HG02885 (cell line): ENCODE results near the gene NUDT15.
A peak's percentile ranks its signal among the peaks of the same experiment; 100 is the strongest.
"Not testable (repeated sequence)": the region's sequence is repeated elsewhere in the genome, so short reads cannot be mapped to it uniquely, and the experiment has no call there.

Experiments
- ATAC-seq: cut with Tn5 transposase; IDR thresholded peaks from one replicate; pipeline ENCODE4 v1.9.1; 2021; ENCODE audit warnings: mild to moderate bottlenecking; ENCODE audit not compliant: unreplicated experiment, poor library complexity

NUDT15 gene

DNA sequence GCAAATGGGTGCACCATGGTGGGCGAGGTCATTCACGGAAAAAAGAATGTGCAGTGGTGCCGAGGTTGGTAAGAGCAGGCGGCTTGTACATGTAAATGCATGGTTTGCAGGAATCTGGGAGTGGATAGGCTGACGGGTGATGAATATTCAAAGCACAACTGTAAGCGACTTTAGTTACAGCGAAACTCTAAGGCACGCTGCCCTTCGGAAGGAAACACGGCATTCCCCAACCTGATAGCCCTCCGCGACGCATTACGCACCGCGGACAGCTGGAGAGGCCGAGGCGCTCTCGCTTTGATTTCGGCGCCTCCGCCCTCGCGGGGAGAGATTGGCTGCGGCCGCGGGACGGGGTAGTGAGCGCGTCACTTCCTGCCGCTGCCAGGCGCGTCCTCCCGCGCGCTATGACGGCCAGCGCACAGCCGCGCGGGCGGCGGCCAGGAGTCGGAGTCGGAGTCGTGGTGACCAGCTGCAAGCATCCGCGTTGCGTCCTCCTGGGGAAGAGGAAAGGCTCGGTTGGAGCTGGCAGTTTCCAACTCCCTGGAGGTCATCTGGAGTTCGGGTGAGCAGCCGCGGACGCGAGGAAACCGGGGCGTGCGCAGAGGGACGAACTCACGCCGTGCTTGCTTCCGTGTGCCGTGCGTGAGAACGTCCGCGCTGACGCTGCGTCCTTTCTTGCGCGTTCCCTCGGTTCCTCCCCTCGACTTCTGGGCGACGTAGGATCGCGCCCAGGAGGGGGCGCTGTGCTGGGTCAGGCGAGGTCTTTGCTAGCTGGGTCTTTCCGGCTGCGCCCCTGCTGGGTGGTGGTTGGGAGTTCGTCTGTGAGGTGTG, at the start of gene NUDT15:
NUDT15 (plus strand) TSS at position 381 of the 828 bp plus-strand sequence; CDS start at position 402, 21 bp downstream.
- ATAC-seq, result peak; percentile 90

DNA sequence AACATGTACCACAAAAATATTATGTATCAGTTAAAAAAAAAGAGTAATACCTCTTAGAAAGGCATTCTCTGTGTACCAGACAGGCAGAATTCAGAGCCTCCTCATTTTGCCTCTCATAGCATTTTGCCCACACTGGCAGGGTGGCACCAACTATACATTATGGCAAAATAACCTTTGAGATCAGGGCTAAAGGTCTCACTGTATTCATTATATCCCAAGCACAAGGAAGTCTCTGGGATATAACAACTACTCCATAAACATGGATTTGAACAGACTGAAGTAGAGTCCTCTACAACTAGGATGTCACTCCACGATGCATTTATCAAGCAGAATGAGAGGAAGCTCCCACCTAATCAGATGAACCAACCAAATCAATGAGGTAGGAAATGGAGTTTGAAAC, 47.1 kb upstream of the NUDT15 start:
- no peak for ATAC-seq

DNA sequence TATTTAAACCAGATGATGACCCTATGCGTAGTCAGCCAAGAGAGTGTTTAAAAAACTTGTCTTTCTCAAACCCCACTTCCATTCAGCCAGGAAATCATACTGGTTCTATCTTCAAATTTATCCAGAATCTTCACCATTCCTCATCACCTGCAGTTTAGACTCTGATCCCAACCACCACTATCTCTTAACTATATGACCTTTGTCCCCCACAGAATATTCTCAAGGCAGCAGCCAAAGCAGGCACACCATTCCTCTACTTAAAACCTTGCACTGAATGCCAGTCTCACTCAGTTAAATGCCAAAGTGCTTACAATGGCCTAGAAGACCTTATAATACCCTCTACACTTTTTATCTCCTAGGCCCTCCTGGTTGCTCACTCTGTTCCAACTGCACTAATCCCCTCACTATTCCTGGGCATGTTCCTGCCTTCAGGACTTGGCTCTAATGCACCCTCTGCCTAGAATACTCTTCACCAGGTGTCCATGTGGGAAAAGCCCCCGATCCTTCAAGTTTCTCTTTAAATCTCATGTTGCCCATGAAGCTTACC, 46.5 kb upstream of the NUDT15 start:
- no peak for ATAC-seq

DNA sequence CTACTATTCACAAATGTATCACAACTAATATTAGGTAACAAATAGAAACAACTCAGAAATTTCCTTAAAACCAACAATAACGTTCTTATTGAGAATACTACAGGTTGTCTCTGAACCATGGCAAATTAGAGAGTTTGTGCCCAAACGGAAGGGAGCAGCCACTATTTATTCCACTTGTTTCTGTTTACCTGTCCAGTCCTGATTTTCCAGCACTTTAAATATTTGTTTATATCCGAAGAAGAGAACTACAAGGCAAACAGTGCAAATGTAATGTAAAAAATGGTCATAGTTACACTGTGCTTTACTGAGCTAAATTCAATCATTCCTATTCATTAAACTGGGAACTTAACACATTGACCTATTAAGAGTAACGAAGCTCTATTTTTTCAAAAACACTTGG, 45.7 kb upstream of the NUDT15 start:
- ATAC-seq, result no peak

DNA sequence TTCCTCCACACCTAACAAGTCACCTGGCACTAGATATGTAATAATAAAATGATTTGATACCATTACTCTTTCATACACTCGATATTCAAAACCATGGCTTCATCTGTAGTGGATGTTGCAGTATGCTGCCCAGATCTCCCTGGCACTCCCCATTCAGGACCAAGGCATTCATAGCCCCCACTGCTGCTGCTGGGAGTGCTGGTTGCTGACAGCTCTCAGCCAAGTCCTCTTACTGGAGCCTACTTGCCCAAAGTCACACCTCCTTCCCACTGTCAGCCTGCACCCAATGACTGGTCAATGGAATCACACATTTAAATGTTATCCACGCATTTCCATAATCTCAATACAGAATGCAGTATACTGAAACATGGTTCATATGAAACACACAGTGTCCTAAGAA, 40.1 kb upstream of the NUDT15 start:
- no peak for ATAC-seq

DNA sequence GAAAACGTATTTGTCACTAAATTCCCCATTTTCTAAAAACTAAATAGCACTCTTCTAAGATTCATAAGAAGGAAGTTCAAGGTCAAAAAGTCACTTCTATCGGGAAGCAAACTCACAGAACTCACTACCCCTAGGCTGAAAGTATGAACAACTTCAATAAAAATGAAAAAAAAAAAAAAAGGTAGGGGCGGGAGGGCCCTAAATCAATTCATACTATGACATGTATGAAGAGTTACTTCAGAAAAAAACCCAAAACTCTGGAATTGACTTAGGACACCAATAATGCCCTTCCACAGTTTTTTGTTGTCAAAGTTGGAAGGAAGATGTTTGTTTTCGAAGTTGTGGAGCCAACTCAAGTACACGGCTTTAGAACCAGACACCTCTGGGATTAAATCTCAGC, 37.6 kb upstream of the NUDT15 start:
- ATAC-seq, result no peak

DNA sequence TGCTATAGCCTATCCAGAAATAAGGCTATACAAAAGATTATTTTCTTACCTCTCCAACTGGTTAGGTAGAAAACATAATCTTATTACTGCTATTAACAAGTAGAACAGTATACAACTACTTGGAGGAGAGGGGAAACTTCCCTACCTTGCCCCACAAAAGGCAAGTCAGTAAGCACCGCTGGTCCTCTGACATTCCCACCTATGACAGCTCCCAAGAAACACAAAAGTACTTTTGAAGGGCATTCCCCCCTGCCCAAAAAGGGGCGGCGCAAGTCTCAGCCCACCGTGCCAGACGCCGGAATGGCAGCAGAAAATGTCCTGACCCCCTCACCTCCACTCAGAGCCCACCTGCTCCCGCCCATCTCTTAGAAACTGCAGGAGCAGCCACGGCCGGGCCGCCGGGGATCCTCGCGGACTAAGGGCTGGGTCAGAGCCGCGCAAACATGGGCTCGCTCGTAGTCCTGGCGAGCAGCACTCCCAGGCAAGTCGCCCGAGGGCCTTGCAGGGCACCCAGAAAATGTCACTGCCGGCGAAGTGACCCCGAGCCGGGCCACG, 36.9 kb upstream of the NUDT15 start:
- ATAC-seq, result peak; percentile 47

DNA sequence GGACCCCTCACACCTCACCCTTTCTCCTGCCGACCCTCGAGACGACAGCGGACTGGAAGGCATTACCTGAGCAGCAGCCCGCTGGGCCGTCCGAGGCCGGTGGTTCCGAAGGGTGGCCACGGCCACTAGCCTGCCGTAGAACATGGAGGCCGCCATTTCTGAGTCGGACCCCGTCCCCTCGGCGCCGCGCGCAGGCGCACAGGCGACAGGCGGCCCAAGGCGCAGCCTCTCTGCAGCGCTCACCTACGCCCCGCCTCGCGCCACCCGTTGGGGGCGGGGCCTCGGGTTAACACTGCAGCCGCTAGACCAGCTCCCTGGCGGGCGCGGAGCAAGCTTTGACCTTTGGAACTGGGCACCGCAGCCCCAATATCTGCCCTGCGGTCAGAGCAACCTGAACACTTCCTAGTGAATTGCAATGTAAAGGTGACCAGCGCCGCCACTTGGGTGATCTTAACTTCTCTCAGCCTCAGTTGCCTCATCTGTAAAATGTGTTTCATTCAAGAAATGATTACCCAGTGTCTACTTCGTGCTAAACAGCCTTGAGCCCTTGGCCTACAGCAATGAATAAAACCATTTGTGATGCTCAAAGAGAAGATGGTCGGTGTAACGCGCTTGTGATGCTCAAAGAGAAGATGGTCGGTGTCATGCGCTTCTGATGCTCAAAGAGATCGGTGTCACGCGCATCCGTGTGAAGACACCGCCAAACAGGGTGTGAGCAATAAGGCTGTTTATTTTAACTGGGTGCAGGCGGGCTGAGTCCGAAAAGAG, 36.2 kb upstream of the NUDT15 start, which contains the start of gene SUCLA2:
SUCLA2 (minus strand) TSS at position 160 of the 768 bp plus-strand sequence; CDS start at position 156, 4 bp downstream.
- peak; percentile 100 for ATAC-seq

DNA sequence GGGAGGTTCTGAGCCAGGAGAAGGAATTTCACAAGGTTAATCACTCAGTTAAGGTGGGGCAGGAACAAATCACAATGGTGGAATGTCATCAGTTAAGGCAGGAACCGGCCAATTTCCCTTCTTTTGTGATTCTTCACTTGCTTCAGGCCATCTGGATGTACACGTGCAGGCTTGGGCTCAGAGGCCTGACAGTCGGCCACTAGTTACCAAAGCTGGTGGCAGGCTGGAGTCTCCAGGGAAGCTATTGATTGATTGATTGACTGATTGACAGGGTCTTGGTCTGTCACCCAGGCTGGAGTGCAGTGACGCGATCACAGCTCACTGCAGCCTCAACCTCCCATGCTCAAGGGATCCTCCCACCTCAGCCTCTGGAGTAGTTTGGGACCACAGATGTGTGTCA, 35.5 kb upstream of the NUDT15 start:
- not testable (repeated sequence) for ATAC-seq

DNA sequence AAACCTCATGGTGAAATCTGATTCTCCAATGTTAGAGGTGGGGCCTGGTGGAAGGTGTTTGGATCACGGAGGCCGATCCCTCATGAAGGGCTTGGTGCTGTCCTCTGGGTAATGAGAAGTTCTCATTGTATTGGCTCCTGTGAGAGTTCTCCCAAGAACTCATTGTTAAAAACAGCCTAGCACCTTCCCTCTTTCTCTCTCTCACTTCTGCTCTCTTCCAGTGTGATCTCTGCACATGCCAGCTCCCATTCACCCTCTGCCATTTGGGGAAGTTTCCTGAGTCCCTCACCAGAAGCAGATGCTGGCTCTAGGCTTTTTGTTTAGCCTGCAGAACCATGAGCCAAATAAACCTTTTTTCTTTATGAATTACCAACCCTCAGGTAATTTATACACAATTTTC, 33.3 kb upstream of the NUDT15 start:
- no peak for ATAC-seq

DNA sequence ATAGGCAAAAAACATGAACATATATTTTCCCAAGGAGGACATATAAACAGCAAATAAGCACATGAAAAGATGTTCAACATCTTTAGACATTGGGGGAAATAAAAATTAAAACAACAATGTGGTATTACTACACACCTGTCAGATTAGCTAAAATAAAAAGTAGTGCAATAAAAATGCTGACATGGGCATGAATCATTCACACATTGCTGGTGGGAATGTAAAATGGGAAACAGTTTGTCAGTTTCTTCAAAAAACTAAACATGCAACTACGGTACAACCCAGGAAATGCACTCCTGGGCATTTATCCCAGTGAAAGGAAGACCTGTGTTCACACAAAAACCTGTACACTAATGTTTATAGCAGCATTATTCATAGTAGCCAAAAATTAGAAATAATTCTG, 31.1 kb upstream of the NUDT15 start:
- no peak for ATAC-seq

DNA sequence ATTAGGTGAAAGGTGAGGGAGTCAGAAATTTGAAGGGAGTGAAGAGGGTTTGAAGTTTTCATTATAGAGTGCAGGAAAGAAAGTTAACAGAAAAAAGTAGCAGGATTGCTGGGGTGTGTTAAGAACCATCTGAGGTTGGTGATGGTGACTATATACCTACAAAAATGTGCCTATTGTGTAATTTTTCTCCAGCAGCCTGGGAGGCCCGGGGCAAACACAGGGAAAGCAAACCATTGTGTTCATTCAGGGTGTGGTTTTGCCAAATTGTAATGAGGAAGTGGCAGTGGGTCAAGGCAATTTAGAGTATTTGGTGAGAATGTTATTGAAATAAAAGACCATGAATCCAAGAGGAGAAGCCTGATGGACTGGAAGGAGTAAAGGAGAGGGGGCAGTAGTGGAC, 28.2 kb upstream of the NUDT15 start:
- ATAC-seq, result no peak

DNA sequence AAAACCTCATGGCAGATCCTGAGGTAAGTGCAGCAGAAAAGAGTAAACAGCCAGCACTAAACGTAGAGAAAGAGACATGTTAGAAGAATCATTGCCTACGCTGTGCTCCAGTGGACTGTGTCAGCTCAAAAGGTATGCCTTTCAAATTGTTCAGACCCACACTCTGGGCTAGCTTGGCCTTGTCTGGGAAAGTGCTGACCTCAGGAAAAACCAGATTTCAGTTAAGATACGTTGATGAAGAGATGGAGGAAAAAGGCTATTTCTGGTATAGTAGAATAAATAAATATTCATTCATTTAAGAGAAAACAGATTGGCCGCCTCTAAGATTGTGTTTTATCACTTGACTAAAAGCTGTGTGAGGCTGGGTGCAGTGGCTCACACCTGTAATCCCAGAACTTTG, 26.8 kb upstream of the NUDT15 start:
- no peak for ATAC-seq

DNA sequence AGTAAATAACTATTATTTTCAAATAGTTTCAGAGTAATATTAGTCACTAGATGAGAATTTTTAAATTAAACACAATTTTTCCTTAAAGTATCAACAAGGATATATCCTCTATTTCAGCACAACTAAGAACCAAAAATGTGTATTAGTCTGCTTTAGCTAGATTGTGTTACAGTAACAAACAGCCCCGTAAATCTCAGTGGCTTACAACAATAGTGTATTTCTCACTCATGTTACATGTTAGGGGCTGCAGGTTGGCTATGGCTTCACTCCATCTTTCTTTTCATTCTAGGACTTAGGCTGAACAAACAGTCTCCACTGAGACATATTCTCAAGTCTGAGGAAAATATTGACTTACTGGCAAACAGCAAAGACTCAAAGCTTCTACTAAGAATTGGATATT, 24.9 kb upstream of the NUDT15 start:
- ATAC-seq, result no peak

DNA sequence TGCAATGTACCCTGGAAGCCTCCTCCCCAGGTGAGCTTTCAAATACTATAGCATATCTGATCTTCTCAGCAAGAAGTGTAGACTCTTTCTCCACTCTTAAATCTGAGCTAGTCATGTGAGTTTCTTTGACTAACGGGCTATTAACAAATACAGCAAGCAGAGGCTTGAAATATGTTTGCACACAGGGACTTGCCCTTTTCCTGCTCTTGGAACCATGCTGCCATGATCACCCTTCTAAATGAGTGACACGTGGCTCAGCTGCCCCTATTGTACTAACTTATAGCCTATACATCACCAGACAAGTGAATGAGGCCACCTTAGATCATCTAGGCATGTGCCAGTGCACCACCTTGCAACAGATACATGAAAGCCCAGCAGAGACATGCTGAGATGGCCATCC, 23.2 kb upstream of the NUDT15 start:
- ATAC-seq, result no peak

DNA sequence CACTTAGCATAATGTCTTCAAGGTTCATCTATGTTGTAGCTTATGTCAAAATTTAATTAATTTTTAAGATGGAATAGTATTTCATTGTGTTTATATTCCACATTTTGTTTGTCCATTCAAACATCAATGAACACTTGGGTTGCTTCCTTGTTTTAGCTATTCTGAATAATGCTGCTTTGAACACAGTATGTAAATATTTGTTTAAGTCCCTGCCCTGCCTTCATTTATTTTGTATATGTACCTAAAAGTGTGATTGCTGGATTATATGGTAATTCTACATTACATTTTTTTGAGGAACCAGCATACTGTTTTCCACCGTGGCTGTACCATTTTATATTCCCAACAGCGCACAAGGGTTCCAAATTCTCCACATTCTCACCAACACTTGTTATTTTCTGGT, 18.9 kb upstream of the NUDT15 start:
- ATAC-seq, result no peak

DNA sequence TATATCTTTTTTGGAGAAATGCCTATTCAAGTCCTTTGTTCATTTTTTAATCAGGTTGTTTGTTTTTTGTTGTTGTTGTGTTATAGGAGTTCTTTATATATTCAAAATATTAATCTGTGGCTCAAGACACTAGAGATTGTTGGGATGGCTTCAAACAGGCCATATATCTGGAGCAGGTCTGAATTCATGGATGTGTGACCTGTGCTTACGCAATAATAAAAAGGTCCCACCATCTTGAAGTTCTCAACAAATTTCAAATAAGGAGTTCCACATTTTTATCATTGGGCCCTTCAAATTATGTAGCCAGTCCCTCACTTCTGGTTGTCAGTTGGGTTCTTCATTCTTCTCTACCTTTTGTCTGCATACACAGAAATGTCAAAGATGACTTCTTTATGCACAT, 17.7 kb upstream of the NUDT15 start:
- ATAC-seq, result no peak

DNA sequence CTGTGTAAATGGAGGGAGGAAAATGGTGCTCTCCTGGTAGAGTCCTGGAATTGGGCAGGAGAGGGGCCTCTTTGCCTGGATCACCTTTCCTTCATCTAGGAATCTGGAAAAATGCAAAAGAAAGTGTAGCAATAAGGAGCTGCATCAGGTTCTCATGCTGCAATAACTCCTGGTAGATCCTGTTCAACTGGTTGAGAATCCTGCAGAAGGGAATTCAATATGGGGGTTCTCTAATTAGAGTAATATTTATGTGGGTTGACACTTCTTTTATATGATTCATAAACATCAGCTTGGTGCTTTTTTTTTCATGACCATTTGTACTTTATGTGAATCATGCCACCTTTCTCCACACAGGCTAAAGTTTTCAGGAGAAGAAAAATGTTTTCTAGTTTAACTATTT, 9.5 kb upstream of the NUDT15 start:
- no peak for ATAC-seq

DNA sequence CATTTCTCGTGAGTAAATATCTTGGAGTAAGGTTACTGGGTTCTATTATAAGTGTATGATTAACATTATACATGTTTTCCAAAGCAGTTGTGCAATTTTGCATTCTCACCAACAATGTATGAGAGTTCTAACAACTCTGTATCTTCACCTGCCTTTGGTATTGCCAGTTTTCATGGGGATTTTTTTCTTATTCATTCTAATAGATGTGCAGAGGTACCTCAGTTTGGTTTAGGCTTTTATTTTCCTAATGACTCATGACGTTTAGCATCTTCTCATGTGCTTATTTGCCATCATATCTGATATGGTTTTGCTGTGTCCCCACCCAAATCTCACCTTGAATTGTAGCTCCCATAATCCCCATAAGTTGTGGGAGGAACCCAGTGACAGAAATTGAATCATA, 7.7 kb upstream of the NUDT15 start:
- ATAC-seq, result no peak

DNA sequence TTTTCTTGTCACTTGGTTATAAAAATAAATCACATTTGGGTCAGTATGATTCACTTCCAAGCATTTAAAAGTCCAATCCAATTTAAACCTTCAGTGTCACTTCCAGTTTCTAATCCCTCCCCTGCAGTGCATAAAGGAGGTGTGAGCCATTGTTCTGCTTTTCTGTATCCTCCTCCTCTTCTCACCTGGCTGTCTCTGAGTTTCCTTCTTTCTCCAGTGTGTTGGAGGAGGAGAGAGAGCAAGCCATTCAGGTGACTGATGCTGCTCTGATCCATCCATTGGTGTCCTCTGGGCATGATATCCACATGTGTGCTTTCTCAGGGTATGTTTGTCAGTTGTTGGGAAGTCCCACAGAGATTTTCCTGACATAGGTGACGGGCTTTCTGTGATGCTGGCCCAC, 1.2 kb downstream of the NUDT15 start:
- no peak for ATAC-seq

DNA sequence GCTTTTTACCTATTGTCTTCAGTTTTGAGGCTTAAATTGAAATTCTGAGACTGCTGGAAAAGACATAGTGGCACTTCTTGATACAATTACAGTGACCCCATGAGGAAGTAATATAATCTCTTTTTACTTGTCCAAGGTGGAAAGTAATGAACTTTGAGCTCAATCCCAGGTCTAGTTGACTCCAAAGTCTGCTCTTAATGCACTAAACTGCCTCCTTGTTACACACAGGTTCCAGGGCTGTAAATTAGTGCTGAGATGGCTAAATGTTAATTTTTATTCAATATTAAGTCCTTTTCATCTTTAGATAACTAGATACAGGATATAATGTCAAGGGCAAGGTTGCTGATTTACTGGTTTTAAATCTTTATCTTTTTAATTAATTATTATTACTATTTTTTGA, 2.5 kb downstream of the NUDT15 start:
- no peak for ATAC-seq
